Activated CD4-positive, alpha-beta memory T cell treated with anti-CD3 and anti-CD28 coated beads for 36 hours (primary cell): ENCODE data around the gene PCBD2. TPM values are rescaled to one million over a fixed set of nuclear protein-coding genes. Genes with fewer than 3 reads are reported as not detected.
"Not testable (repeated sequence)": the region's sequence is repeated elsewhere in the genome, so short reads cannot be mapped to it uniquely, and the experiment has no call there.

Experiments
- CTCF ChIA-PET: fragments of 350-600 bp; sonication (Branson Sonifier 250); formaldehyde crosslinking; loops from one replicate; lab custom pipeline; 2021; ENCODE audit warnings: antibody characterized with exemption, inconsistent platforms; lab: Charles Lee
- POLR2A ChIA-PET: fragments of 350-600 bp; sonication (Branson Sonifier 250); formaldehyde crosslinking; loops from one replicate; lab custom pipeline; 2021; ENCODE audit warnings: antibody characterized with exemption; lab: Charles Lee
- DNase-seq: peaks from one replicate; pipeline ENCODE4 v3.0.0-alpha.2; 2020
- H3K27ac Mint-ChIP-seq: one replicate; pipeline ENCODE4 v1.8.0; 2021; ENCODE audit warnings: mixed read lengths
- H3K27me3 Mint-ChIP-seq: one replicate; pipeline ENCODE4 v1.8.0; 2021; ENCODE audit warnings: mixed read lengths
- H3K36me3 Mint-ChIP-seq: one replicate; pipeline ENCODE4 v1.8.0; 2021; ENCODE audit warnings: mixed read lengths
- H3K4me1 Mint-ChIP-seq: one replicate; pipeline ENCODE4 v1.8.0; 2021; ENCODE audit warnings: low read depth, mixed read lengths
- H3K4me3 Mint-ChIP-seq: one replicate; pipeline ENCODE4 v1.8.0; 2021; ENCODE audit warnings: mild to moderate bottlenecking, mixed read lengths
- H3K9me3 Mint-ChIP-seq: one replicate; pipeline ENCODE4 v1.8.0; 2021; ENCODE audit warnings: mixed read lengths
- intact Hi-C: fragments of 100-400 bp; cut with micrococcal nuclease; formaldehyde crosslinking; loops from one replicate; pipeline ENCODE4 v1.15.1; 2023
- total RNA-seq, 2 experiments: library from RNA; stranded (reverse); gene quantifications; one replicate each; pipeline ENCODE4 v1.2.3, GENCODE V29; 2021

PCBD2 gene
- total RNA-seq = 10 to 100 TPM in 1 of 2 experiments, 1 to 10 TPM in 1; 9.8 to 13.2 TPM

GRCh38 chr5:134904610-134905245 is at the start of gene PCBD2:
Gene PCBD2 (plus strand): TSS chr5:134905131. CDS start chr5:134905140, 9 bp downstream.
- H3K4me3 Mint-ChIP-seq = peak within 1 kb of the TSS; percentile 95
- DNase-seq = peak; percentile 96
- CTCF ChIA-PET = interaction anchor here (0.6 to 3.1 kb wide), 32 partner anchors 8 to 381 kb away, joined by 3 to 25 read pairs (median 4); partner anchors contain the start of genes C5orf24, CAMLG, DDX46 and TXNDC15
- H3K36me3 Mint-ChIP-seq = peaks cover 7% of the 10 kb centered on the region
- peaks cover 17% of the 10 kb centered on the region for H3K4me1 Mint-ChIP-seq
- intact Hi-C loops = loop anchor here (1.0 to 10.0 kb wide), 8 partner anchors 16 to 680 kb away; partner anchors contain the start of genes C5orf24, CAMLG, DDX46 and PPP2CA
- H3K27ac Mint-ChIP-seq = peak within 1 kb of the TSS; percentile 99
- H3K9me3 Mint-ChIP-seq = no peaks in the 10 kb centered on the region
- H3K27me3 Mint-ChIP-seq = no peaks in the 10 kb centered on the region
- POLR2A ChIA-PET = interaction anchor here (0.6 to 3.3 kb wide), 16 partner anchors 9 to 256 kb away, joined by 3 to 34 read pairs (median 4); partner anchors contain the start of genes C5orf24, CAMLG, DDX46 and SEC24A

- H3K27ac Mint-ChIP-seq, H3K27me3 Mint-ChIP-seq, H3K9me3 Mint-ChIP-seq, H3K4me3 Mint-ChIP-seq, DNase-seq, POLR2A ChIA-PET, H3K4me1 Mint-ChIP-seq, intact Hi-C loops: not testable (repeated sequence)
- CTCF ChIA-PET = interaction anchor here (1.0 kb wide), 1 partner anchor 48 kb away, joined by 3 read pairs; no protein-coding TSS in a partner anchor
- H3K36me3 Mint-ChIP-seq = peaks cover 30% of the 10 kb centered on the region
These were observed 48.5 kb upstream of the PCBD2 start for GRCh38 chr5:134856465-134856864.

- Mint-ChIP-seq H3K36me3 (peaks cover 28% of the 10 kb centered on the region), H3K27ac (no peak overlapping the region), H3K4me1 (peaks cover 6% of the 10 kb centered on the region), H3K4me3 (no peak overlapping the region), H3K27me3 (no peaks in the 10 kb centered on the region), H3K9me3 (no peaks in the 10 kb centered on the region)
- POLR2A ChIA-PET = interaction anchor here (0.8 kb wide), 1 partner anchor 10 kb away, joined by 3 read pairs; no protein-coding TSS in a partner anchor
- intact Hi-C loops = no loop called here
- DNase-seq = no peak
- CTCF ChIA-PET = no interaction called here
These were observed 47.5 kb upstream of the PCBD2 start for GRCh38 chr5:134857401-134857800.

GRCh38 chr5:134864707-134865106 is 40.2 kb upstream of the PCBD2 start:
- ChIA-PET POLR2A (interaction anchor here (0.9 to 1.2 kb wide), 2 partner anchors 9 to 37 kb away, joined by 3 read pairs; partner anchors contain the start of gene TXNDC15), CTCF (interaction anchor here (0.9 to 1.8 kb wide), 3 partner anchors 9 to 40 kb away, joined by 3 to 4 read pairs (median 3); partner anchors contain the start of gene PCBD2)
- Mint-ChIP-seq H3K27me3 (no peaks in the 10 kb centered on the region), H3K36me3 (peaks cover 7% of the 10 kb centered on the region), H3K4me3 (no peak overlapping the region), H3K4me1 (no peaks in the 10 kb centered on the region), H3K27ac (no peak overlapping the region), H3K9me3 (no peaks in the 10 kb centered on the region)
- intact Hi-C loops = no loop called here
- no peak for DNase-seq

DNA sequence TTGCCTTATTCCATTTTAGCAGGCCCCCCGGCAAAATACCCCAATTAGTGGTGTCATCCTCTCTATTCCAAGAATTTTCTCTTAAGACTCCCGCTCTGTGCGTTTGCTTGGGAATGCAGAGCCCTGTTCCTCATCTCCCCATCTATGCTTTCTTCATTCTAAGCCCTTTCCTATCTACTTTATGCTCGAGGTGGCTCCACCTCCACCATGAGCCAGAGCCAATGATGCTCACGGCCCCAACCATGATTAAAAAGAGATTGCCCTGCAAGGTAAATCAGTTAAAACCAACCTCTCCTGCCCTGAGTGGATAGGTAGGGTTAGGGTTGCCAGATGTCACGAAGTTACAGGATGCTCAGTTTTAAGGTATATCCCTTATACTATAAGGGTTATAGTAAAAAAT is 31.4 kb upstream of the PCBD2 start:
- no peaks in the 10 kb centered on the region for H3K9me3 Mint-ChIP-seq
- peaks cover 33% of the 10 kb centered on the region for H3K4me1 Mint-ChIP-seq
- peak; percentile 51 for DNase-seq
- intact Hi-C loops = no loop called here
- peak overlapping the region; percentile 95 for H3K4me3 Mint-ChIP-seq
- ChIA-PET POLR2A (interaction anchor here (0.6 to 3.0 kb wide), 9 partner anchors 9 to 135 kb away, joined by 3 to 30 read pairs (median 3); partner anchors contain the start of genes C5orf24, CAMLG and PCBD2), CTCF (interaction anchor here (0.9 to 2.7 kb wide), 6 partner anchors 10 to 584 kb away, joined by 3 to 19 read pairs (median 4); partner anchors contain the start of genes CAMLG and PCBD2)
- no peaks in the 10 kb centered on the region for H3K27me3 Mint-ChIP-seq
- H3K36me3 Mint-ChIP-seq = peaks cover 11% of the 10 kb centered on the region
- H3K27ac Mint-ChIP-seq = peak overlapping the region; percentile 94

DNA sequence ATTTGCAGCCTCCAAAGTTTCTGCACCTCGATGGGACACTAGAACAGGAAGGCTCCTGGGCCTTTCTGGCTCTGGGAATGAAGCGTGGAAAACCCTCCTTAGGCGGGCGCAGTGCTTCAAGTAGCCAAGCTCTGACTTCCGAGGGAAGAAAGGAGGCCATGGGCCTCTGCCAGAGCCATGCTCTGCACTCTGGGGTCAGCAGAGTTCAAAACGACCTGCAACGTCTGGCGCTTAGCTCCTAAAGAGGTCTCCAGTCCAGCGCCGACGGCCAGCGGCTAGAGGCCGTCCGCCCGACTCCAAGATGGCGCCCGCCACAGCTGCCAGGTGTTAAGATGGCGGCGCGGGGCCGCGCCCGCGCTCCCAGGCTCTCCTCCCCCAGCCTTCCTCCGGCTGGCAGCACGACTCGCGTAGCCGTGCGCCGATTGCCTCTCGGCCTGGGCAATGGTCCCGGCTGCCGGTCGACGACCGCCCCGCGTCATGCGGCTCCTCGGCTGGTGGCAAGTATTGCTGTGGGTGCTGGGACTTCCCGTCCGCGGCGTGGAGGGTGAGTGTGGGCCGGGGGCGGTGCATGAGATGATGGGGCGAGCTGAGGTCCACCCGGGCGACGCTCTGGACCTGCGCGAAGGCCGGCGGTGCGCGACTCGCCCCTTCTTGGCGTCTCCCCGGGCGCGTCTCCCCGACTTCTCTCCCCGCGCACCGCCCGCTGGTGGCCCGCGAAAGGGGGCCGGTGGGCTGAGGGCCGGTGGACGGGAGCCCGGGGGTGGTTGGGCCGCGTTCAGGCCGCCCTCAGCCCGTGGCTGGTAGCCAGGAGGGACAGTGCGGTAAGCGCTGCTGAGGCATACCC is 30.7 kb upstream of the PCBD2 start, which contains the start of gene TXNDC15:
TSS of gene TXNDC15 (plus strand) at position 385 of the 844 bp plus-strand sequence. CDS start at position 442, 57 bp downstream.
- intact Hi-C loops = loop anchor here (1.0 kb wide), 5 partner anchors 28 to 226 kb away; partner anchors contain the start of genes CAMLG, DDX46, PCBD2 and SEC24A
- CTCF ChIA-PET = interaction anchor here (0.9 to 2.7 kb wide), 6 partner anchors 11 to 585 kb away, joined by 3 to 19 read pairs (median 4); partner anchors contain the start of genes CAMLG and PCBD2
- H3K4me3 Mint-ChIP-seq = peak within 1 kb of the TSS; percentile 95
- no peaks in the 10 kb centered on the region for H3K9me3 Mint-ChIP-seq
- no peaks in the 10 kb centered on the region for H3K27me3 Mint-ChIP-seq
- DNase-seq = peak; percentile 89
- H3K36me3 Mint-ChIP-seq = peaks cover 11% of the 10 kb centered on the region
- POLR2A ChIA-PET = interaction anchor here (0.6 to 3.0 kb wide), 9 partner anchors 9 to 136 kb away, joined by 3 to 30 read pairs (median 3); partner anchors contain the start of genes C5orf24, CAMLG and PCBD2
- peak within 1 kb of the TSS; percentile 94 for H3K27ac Mint-ChIP-seq
- H3K4me1 Mint-ChIP-seq = peaks cover 36% of the 10 kb centered on the region

DNA sequence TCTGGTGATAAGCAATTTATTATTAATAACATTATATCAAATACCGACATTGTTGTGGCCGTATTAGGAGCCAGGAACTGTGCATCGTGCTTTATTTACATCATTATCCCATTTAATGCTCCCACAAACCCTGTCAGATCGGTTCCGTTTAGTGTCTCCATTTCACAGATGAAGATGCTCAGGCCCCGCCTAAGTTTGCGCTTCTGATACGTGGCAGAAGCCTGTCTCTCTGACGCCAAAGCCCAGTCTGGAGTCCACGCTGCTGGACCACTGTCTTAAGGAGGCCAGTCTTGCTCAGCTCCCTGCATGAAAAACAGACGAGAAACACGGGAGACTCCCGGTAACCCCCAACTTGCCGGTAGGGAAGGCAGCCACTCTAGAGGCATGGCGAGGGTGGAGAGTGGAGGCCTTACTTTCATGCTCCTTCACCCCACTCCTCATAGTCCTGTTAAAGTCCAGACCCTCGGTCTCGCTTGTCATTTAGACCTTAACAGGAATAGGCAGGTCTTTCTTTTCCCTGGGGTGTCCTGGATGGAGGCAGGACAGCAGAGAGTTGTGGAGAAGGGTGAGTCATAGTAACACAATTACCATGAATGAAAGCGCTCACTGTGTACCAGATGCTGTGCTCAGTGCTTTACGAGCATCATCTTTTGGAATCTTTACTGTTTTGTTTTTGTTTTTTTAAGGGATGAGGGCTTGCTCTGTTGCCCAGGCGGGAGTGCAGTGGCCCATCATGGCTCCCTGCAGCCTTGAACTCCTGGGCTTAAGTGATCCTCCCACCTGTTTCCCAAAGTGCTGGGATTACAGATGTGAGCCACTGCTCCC is 29.9 kb upstream of the PCBD2 start:
- H3K27me3 Mint-ChIP-seq = no peaks in the 10 kb centered on the region
- H3K9me3 Mint-ChIP-seq = no peaks in the 10 kb centered on the region
- intact Hi-C loops = loop anchor here (1.0 kb wide), 5 partner anchors 29 to 227 kb away; partner anchors contain the start of genes CAMLG, DDX46, PCBD2 and SEC24A
- ChIA-PET POLR2A (interaction anchor here (2.3 to 3.0 kb wide), 2 partner anchors 30 kb away, joined by 16 to 30 read pairs; partner anchors contain the start of genes C5orf24 and PCBD2), CTCF (interaction anchor here (1.6 to 2.7 kb wide), 3 partner anchors 28 to 30 kb away, joined by 6 to 19 read pairs (median 7); partner anchors contain the start of gene PCBD2)
- peak overlapping the region; percentile 94 for H3K27ac Mint-ChIP-seq
- peak overlapping the region; percentile 95 for H3K4me3 Mint-ChIP-seq
- peaks cover 38% of the 10 kb centered on the region for H3K4me1 Mint-ChIP-seq
- peaks cover 11% of the 10 kb centered on the region for H3K36me3 Mint-ChIP-seq
- DNase-seq = peak; percentile 62

- no peak for DNase-seq
- Mint-ChIP-seq H3K9me3 (no peaks in the 10 kb centered on the region), H3K27ac (peak overlapping the region; percentile 52), H3K27me3 (no peaks in the 10 kb centered on the region), H3K36me3 (peaks cover 14% of the 10 kb centered on the region), H3K4me3 (no peak overlapping the region), H3K4me1 (peaks cover 43% of the 10 kb centered on the region)
- intact Hi-C loops = no loop called here
- ChIA-PET CTCF (interaction anchor here (0.7 kb wide), 1 partner anchor 29 kb away, joined by 3 read pairs; no protein-coding TSS in a partner anchor), POLR2A (no interaction called here)
These were observed 27.8 kb upstream of the PCBD2 start for GRCh38 chr5:134877159-134877558.

DNA sequence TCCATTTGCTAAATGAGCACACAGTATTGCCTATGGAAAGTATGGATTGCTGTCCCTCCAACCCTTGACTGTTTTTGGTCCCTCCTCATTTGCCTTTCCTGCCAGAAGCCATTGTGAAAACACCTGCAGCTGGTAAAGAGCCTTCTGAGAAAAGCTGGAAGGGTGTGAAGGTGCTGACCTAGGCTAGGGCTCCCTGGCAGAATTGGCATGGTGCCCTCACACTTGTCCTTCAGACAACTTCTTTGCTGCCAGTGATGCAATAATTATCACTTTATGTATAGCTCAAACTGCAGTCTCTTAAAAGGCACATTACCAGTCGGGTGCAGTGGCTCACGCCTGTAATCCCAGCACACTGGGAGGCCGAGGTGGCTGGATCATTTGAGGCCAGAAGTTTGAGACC is 26.5 kb upstream of the PCBD2 start:
- no peaks in the 10 kb centered on the region for H3K27me3 Mint-ChIP-seq
- CTCF ChIA-PET = interaction anchor here (2.2 kb wide), 1 partner anchor 26 kb away, joined by 5 read pairs; the partner anchor contains the start of gene PCBD2
- intact Hi-C loops = no loop called here
- no peak overlapping the region for H3K4me3 Mint-ChIP-seq
- H3K36me3 Mint-ChIP-seq = peaks cover 14% of the 10 kb centered on the region
- peaks cover 40% of the 10 kb centered on the region for H3K4me1 Mint-ChIP-seq
- no peak overlapping the region for H3K27ac Mint-ChIP-seq
- POLR2A ChIA-PET = no interaction called here
- DNase-seq = no peak
- H3K9me3 Mint-ChIP-seq = no peaks in the 10 kb centered on the region

GRCh38 chr5:134879456-134879855 is 25.5 kb upstream of the PCBD2 start:
- H3K36me3 Mint-ChIP-seq = peaks cover 14% of the 10 kb centered on the region
- intact Hi-C loops = no loop called here
- H3K4me1 Mint-ChIP-seq = peaks cover 38% of the 10 kb centered on the region
- POLR2A ChIA-PET = no interaction called here
- H3K4me3 Mint-ChIP-seq = no peak overlapping the region
- no peaks in the 10 kb centered on the region for H3K27me3 Mint-ChIP-seq
- DNase-seq = no peak
- CTCF ChIA-PET = interaction anchor here (2.2 kb wide), 1 partner anchor 25 kb away, joined by 5 read pairs; the partner anchor contains the start of gene PCBD2
- H3K9me3 Mint-ChIP-seq = no peaks in the 10 kb centered on the region
- H3K27ac Mint-ChIP-seq = no peak overlapping the region
